GM12878 (cell line): Measurements from ENCODE around the gene POU2F1. TPM values are rescaled to one million over a fixed set of nuclear protein-coding genes. Genes with fewer than 3 reads are reported as not detected.

ENCODE experiments used
- ATAC-seq: fragments of 200-7000 bp; cut with Tn5 transposase; 3 replicates; pipeline ENCODE4 v1.9.1; 2020; ENCODE audit warnings: mild to moderate bottlenecking, moderate library complexity
- BruUV-seq: library from RNA; stranded (reverse); fragments of 400-500 nt; replicated peaks from 2 replicates; lab custom pipeline; 2021; lab: Mats Ljungman, UMichigan
- CTCF ChIA-PET: fragments of 300-600 bp; sonication (Branson Sonifier 250); formaldehyde crosslinking; extraction: SDS; loops from one replicate; lab custom pipeline; 2021; ENCODE audit warnings: inconsistent platforms; lab: Yijun Ruan, JAX
- POLR2A ChIA-PET: fragments of 350-600 bp; formaldehyde crosslinking; extraction: SDS; loops from one replicate; lab custom pipeline; 2021; ENCODE audit warnings: inconsistent platforms; lab: Charles Lee
- RAD21 ChIA-PET: fragments of 300-600 bp; sonication (Branson Sonifier 250); formaldehyde crosslinking; loops from one replicate; lab custom pipeline; 2023; ENCODE audit warnings: antibody characterized with exemption; ENCODE audit not compliant: unreplicated experiment; lab: Charles Lee
- SMC1A ChIA-PET: fragments of 300-600 bp; sonication (Branson Sonifier 250); formaldehyde crosslinking; loops from one replicate; lab custom pipeline; 2023; ENCODE audit not compliant: unreplicated experiment, uncharacterized antibody; lab: Charles Lee
- DNase-seq: peaks from one replicate; pipeline ENCODE4 v3.0.0-alpha.2; 2011; ENCODE audit warnings: low read depth, low spot score
- FAIRE-seq: peaks from 3 replicates; lab custom pipeline; 2011; peaks lifted over from hg19 to GRCh38; lab: Jason Lieb, UNC
- H2AFZ ChIP-seq: 2 replicates; pipeline ENCODE4 v1.6.0; 2011; ENCODE audit warnings: low read depth, low read length, control low read depth; ENCODE audit not compliant: control insufficient read depth
- H3K27ac ChIP-seq: 2 replicates; pipeline ENCODE4 v1.5.1; 2011; ENCODE audit warnings: control low read depth; ENCODE audit not compliant: control insufficient read depth, insufficient read depth
- H3K27me3 ChIP-seq, 2 experiments: replicated peaks in 1 of 2; 2 replicates each; pipeline versions ENCODE4 v1.6.0 to v1.6.1; 2011; ENCODE audit warnings: low read length in 1 of 2; ENCODE audit not compliant: control insufficient read depth in 2 of 2, insufficient read depth in 2 of 2
- H3K36me3 ChIP-seq, 2 experiments: 2 replicates each; pipeline ENCODE4 v1.5.1; 2011; ENCODE audit warnings: low read length in 1 of 2; ENCODE audit not compliant: control insufficient read depth in 2 of 2, insufficient read depth in 2 of 2
- H3K4me1 ChIP-seq: 2 replicates; pipeline ENCODE4 v1.6.1; 2011; ENCODE audit warnings: mild to moderate bottlenecking, low read length, moderate library complexity, mixed read lengths; ENCODE audit not compliant: control insufficient read depth, insufficient read depth
- H3K4me2 ChIP-seq: 2 replicates; pipeline ENCODE4 v1.6.0; 2011; ENCODE audit warnings: control low read depth; ENCODE audit not compliant: control insufficient read depth, insufficient read depth
- H3K4me3 ChIP-seq: fragments of 200-600 bp; sonication (generic); 2 replicates; pipeline ENCODE4 v1.5.1; 2016
- H3K79me2 ChIP-seq: 2 replicates; pipeline ENCODE4 v1.6.0; 2011; ENCODE audit warnings: low read length; ENCODE audit not compliant: control insufficient read depth, insufficient read depth
- H3K9ac ChIP-seq: 2 replicates; pipeline ENCODE4 v1.8.0; 2011; ENCODE audit warnings: low read length, control low read depth, mixed read lengths; ENCODE audit not compliant: control insufficient read depth, insufficient read depth
- H3K9me3 ChIP-seq: replicated peaks from 3 replicates; pipeline ENCODE4 v1.5.1; 2011; ENCODE audit warnings: mild to moderate bottlenecking, low read length; ENCODE audit not compliant: control insufficient read depth, insufficient read depth
- H4K20me1 ChIP-seq: 2 replicates; pipeline ENCODE4 v1.6.0; 2011; ENCODE audit not compliant: control insufficient read depth, insufficient read depth
- EZH2 ChIP-seq: IDR thresholded peaks from 2 replicates; pipeline ENCODE4 v1.6.1; 2012; ENCODE audit warnings: low read depth, mild to moderate bottlenecking, control low read depth, inconsistent platforms, low read length, borderline replicate concordance; ENCODE audit not compliant: control insufficient read depth
- LARP7 ChIP-seq: fragments of 450-650 bp; IDR thresholded peaks from 2 replicates; pipeline ENCODE4 v1.6.1; 2017; ENCODE audit warnings: mild to moderate bottlenecking
- NFXL1 ChIP-seq: fragments of 450-650 bp; IDR thresholded peaks from 2 replicates; pipeline ENCODE4 v1.6.1; 2017; ENCODE audit warnings: antibody characterized with exemption, mild to moderate bottlenecking, borderline replicate concordance
- PML ChIP-seq: IDR thresholded peaks from 2 replicates; pipeline ENCODE4 v1.6.1; 2012; ENCODE audit warnings: low read length, inconsistent platforms
- RELA ChIP-seq: fragments of 450-650 bp; IDR thresholded peaks from 2 replicates; pipeline ENCODE4 v1.8.0; 2014; ENCODE audit warnings: borderline replicate concordance; ENCODE audit not compliant: partially characterized antibody
- WGBS: methylation state at CpG from one replicate; pipeline ENCODE4 v1.1.6; 2016; ENCODE audit warnings: low lambda C conversion rate; ENCODE audit not compliant: insufficient replicate concordance, insufficient coverage; ENCODE audit errors: missing lambda C conversion rate; 5-methylcytosine and 5-hydroxymethylcytosine counted together
- in situ Hi-C: fragments of 300-500 bp; cut with MboI; formaldehyde crosslinking; loops from 9 replicates; pipeline ENCODE4 v1.14.3; 2018; ENCODE audit warnings: mixed read lengths
- intact Hi-C: fragments of 100-400 bp; cut with micrococcal nuclease; formaldehyde crosslinking; loops from one replicate; pipeline ENCODE4 v1.14.2; 2022; ENCODE audit not compliant: unreplicated experiment
- polyA plus RNA-seq, 11 experiments: library from polyadenylated mRNA; depleted of rRNA in 4 of 11; unstranded in 6 of 11; stranded (reverse) in 5 of 11; fragments of >200 nt; fragmentation: Nextera tagmentation in 4 of 11; fragmentation: Illumina TruSeq in 1 of 11; extraction: Ambion mirVana in 4 of 11; extraction: Trizol in 1 of 11; gene quantifications; 1 replicate in 1 of 11; 2 replicates in 10 of 11; pipeline versions ENCODE4 v1.2.1 to v1.2.3, GENCODE V29; 2011 to 2016; ENCODE audit warnings: inconsistent platforms in 2 of 11, missing spikeins in 2 of 11, low read depth in 1 of 11
- total RNA-seq, 4 experiments: library from RNA; depleted of rRNA in 3 of 4; stranded (reverse); fragments of >200 nt in 3 of 4; fragmentation: Illumina TruSeq in 1 of 4; extraction: Trizol in 1 of 4; gene quantifications; 2 replicates each; pipeline versions ENCODE4 v1.2.1 to v1.2.3, GENCODE V29; 2013 to 2021
- TF ChIP-seq, protein P1 (sequence below): fragments of 150-350 bp; IDR thresholded peaks from 2 replicates; pipeline ENCODE4 v1.6.1; 2016; ENCODE audit warnings: low read depth, low read length

The POU2F1 gene
- total and polyA plus RNA-seq, 10 of the 15 experiments (the other 5 are each of a cell fraction or from before 2014, with no cell fraction given), result 2.5 to 21.7 (median 12.5) TPM

- FAIRE-seq, result no peak
- Histone ChIP-seq H3K36me3 (no peaks in the 10 kb centered on the region), H3K4me1 (peaks cover 18% of the 10 kb centered on the region; the same call in 1 of the 2 replicates), H3K4me2 (no peak overlapping the region), H3K79me2 (peaks cover 49% of the 10 kb centered on the region), H2AFZ (no peak overlapping the region), H3K27me3 (no peaks in the 10 kb centered on the region), H4K20me1 (no peaks in the 10 kb centered on the region), H3K4me3 (no peak overlapping the region), H3K9ac (no peak overlapping the region), H3K9me3 (peaks cover 2% of the 10 kb centered on the region; the same call in 2 of the 3 replicates), H3K27ac (no peak overlapping the region)
- no peak for ATAC-seq
- RAD21 ChIA-PET, result interaction anchor here (1.4 to 6.2 kb wide), 3 partner anchors 57 to 72 kb away, joined by 3 to 89 read pairs (median 7); no protein-coding TSS in a partner anchor
- no peak for TF ChIP-seq PML
- no peak for TF ChIP-seq LARP7
- TF ChIP-seq, protein P1, sequence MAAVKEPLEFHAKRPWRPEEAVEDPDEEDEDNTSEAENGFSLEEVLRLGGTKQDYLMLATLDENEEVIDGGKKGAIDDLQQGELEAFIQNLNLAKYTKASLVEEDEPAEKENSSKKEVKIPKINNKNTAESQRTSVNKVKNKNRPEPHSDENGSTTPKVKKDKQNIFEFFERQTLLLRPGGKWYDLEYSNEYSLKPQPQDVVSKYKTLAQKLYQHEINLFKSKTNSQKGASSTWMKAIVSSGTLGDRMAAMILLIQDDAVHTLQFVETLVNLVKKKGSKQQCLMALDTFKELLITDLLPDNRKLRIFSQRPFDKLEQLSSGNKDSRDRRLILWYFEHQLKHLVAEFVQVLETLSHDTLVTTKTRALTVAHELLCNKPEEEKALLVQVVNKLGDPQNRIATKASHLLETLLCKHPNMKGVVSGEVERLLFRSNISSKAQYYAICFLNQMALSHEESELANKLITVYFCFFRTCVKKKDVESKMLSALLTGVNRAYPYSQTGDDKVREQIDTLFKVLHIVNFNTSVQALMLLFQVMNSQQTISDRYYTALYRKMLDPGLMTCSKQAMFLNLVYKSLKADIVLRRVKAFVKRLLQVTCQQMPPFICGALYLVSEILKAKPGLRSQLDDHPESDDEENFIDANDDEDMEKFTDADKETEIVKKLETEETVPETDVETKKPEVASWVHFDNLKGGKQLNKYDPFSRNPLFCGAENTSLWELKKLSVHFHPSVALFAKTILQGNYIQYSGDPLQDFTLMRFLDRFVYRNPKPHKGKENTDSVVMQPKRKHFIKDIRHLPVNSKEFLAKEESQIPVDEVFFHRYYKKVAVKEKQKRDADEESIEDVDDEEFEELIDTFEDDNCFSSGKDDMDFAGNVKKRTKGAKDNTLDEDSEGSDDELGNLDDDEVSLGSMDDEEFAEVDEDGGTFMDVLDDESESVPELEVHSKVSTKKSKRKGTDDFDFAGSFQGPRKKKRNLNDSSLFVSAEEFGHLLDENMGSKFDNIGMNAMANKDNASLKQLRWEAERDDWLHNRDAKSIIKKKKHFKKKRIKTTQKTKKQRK, result no peak
- no peak for TF ChIP-seq EZH2
- TF ChIP-seq NFXL1, result no peak
- no peak for TF ChIP-seq RELA
- CTCF ChIA-PET, result interaction anchor here (1.2 to 12.4 kb wide), 2 partner anchors 68 to 169 kb away, joined by 4 to 245 read pairs; no protein-coding TSS in a partner anchor
- DNase-seq, result no peak
- intact Hi-C loops, result no loop called here
- no TSS peak for BruUV-seq
- SMC1A ChIA-PET, result interaction anchor here (1.0 to 1.2 kb wide), 2 partner anchors 14 to 71 kb away, joined by 5 to 6 read pairs; no protein-coding TSS in a partner anchor
- in situ Hi-C loops, result no loop called here
- 95% methylated on average over 3 of the region's 3 CpGs for whole genome bisulfite sequencing
- POLR2A ChIA-PET, result interaction anchor here (1.0 to 1.5 kb wide), 2 partner anchors 52 to 72 kb away, joined by 4 to 5 read pairs; partner anchors contain the start of gene POU2F1
Observed at GRCh38 chr1:167272369-167272957, 51.8 kb downstream of the POU2F1 start.
